ENCODE data around the gene TLR1.
"Not testable (repeated sequence)": the region's sequence is repeated elsewhere in the genome, so short reads cannot be mapped to it uniquely, and the experiment has no call there.

The TLR1 gene, protein sequence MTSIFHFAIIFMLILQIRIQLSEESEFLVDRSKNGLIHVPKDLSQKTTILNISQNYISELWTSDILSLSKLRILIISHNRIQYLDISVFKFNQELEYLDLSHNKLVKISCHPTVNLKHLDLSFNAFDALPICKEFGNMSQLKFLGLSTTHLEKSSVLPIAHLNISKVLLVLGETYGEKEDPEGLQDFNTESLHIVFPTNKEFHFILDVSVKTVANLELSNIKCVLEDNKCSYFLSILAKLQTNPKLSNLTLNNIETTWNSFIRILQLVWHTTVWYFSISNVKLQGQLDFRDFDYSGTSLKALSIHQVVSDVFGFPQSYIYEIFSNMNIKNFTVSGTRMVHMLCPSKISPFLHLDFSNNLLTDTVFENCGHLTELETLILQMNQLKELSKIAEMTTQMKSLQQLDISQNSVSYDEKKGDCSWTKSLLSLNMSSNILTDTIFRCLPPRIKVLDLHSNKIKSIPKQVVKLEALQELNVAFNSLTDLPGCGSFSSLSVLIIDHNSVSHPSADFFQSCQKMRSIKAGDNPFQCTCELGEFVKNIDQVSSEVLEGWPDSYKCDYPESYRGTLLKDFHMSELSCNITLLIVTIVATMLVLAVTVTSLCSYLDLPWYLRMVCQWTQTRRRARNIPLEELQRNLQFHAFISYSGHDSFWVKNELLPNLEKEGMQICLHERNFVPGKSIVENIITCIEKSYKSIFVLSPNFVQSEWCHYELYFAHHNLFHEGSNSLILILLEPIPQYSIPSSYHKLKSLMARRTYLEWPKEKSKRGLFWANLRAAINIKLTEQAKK

DNA sequence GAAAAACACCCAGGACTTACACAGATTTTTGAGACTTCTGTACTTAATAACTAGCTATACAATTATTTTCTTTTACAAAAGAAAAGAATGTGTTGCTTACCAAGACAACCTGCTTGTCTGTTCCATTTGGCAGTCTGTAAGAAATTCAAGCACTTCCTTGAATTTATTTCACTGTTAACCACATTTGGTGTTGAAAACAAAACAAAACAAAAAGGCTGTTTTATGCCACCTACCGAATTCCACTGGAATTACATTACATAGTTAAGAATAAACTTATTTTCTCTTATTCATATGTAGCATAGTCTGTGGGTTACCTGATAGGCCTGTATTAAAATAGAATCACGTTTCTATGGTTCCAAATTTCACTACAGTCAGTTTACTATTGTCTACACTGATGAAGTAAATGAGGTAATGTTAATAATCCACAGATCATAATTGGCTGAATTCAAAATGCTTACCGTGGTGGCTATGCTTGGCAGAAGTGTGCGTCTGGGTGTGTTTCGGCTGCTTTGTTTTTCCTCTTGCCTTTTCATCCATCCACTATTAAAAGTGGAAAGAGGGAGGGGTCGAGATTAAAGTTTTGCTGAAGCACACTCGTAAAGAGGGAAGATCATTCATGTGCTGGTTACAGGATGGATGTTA is at the start of gene TLR1:
Gene TLR1, minus strand, starts transcription at position 138 of the 642 bp plus-strand sequence. CDS start 5,960 bp downstream, outside the sequence.
- no peak for DNase-seq

DNA sequence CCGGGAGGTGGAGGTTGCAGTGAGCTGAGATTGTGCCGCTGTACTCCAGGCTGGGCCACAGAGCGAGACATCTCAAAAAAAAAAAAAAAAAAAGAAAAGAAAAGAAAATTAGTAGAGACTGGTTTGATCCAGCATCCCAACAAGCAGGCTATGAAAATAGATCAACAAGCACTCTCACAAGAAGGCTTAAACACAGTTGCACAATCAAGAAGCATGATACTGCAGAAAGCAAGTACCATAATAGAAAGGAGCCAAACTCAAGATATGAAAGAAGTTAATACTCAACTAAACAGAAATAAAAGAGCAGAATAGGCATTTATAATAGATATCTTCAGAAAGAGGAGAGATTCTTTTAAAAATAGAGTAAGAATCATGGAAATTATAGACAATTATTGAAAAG is 41.4 kb upstream of the TLR1 start:
- DNase-seq, result no peak

DNA sequence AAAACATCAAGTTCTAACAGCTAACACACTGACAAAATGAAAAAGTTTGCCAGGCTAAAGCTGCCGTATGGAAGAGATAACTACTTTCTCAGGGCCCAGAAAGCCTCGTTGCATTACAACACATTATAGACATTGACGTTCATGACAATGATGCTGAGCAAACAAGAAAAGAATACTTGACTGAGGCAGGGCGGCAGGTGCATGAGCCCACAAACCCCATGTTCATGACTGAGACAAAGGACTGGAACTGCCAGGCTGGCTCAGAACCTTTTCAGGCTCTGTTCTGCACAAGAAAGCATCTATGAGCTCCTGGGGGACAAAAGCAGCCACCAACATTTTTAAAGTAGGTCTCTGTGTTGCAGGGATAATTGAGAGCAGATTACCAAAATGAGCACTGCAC is 38.4 kb upstream of the TLR1 start:
- no peak for DNase-seq

DNA sequence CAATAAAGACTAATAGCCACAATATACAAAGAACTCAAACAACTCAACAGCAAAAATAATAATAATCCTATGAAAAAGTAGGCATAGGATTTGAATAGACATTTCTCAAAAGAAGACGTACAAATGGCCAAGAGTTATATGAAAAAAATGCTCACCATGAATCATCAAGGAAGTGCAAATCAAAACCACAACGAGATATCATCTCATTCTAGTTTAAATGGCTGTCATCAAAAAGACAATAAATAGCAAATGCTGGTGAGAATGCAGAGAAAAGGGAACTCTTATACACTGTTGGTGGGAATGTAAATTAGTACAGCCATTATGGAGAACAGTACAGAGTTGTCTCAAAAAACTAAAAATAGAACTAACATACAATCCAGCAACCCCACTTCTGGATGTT is 33.3 kb upstream of the TLR1 start:
- no peak for DNase-seq

DNA sequence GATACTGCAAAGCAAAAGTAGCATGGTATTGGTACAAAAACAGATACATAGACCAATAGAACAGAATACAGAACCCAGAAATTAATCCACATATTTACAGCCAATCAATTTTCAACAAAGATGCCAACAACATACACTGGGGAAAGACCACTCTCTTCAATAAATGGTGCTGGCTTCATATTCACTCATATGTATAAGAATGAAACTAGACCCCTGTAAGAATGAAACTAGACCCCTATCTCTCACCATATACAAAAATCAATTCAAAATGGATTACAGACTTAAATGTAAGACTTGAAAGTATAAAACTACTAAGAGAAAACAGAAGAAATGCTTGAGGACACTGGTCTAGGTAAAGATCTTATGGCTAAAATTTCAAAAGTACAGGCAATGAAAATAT is 32.7 kb upstream of the TLR1 start:
- DNase-seq, result no peak

DNA sequence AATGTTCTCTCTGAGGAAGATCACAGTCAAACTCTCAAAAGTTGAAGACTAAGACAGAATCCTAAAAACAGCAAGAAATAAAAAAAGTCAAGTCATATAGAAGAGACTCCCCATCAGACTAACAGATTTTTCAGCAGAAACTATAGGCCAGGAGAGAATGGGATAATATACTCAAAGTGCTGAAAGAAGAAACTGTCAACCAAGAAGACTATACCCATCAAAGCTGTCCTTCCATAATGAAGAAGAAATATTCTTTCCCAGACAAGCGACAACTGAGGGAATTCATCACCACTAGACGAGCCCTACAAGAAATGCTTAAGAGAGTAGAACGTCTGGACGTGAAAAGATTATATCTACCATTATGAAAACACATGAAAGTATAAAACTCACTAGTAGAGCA is 30.0 kb upstream of the TLR1 start:
- no peak for DNase-seq

DNA sequence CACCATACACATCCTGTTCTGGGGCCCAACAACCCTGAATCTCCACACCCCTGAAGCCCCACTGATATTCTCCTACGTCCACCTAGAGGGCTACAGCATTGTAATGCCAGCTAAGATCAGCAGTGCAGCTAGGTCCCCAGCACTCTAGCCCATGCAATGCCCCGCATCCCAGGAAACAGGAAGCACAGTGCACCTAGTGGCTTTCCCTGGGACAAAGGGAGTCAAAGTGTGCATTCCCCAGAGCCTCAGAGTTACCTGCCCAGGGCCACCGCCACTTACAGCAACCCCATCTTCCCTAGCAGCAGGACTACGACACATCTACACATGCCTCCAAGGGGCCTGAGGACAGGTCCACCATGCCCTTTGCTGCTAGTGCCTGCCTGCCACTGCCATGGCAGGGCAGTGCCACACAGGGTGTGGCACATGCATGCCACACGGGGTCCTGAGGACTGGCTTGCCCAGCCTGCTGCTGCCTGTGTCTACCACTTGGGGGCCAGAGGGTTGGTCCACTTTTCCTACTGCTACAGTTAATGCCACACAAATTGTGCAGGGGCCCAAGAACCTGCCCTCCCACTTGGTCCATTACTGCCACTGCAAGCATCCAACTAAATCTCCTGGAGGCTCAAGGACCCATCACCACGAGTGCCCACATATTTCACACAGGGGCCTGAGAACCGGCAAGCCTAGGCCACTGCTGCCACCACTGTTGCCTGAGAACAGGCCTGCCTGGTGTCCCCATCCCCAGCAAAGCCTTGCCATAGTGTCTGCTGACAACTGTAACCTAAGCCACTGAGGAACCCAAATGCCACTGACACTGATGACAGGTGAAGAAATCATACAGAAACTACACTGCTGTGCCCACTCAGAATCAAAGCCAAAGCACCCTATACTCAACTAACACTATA is 28.3 kb upstream of the TLR1 start:
- no peak for DNase-seq

DNA sequence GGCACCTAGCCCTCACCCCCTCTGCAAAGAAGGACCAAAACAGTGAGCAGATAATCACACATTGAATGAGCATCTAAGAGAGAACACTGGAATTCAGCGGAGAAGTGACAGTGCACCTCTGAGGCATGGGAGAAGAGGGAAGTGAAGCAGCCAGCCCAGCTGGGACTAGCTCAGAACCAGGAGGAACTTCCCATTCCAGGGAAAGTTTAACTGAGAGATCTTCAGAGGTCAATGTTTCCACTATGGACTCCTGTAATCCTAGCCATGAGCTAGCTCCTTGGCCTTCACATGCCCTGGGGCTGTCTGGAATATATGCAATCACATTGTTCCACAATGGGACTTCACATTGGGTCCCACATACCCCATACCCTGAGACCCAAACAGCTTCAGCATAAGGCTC is 27.6 kb upstream of the TLR1 start:
- DNase-seq, result no peak

DNA sequence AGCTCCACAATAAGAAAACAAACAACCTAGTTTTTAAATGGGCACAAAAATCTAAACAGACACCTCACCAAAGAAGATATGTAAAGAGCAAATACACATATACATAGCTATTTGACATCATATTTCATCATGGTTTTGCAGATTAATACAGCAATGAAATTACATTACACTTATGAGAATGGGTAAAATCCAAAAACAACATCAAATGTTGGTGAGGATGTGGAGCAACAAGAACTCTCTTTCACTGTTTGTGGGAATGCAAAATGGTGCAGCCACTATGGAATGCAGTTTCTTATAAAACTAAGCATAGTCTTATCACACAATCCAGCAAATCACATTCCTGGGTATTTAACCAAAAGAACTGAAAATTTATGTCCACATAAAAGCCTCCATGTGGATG is 27.1 kb upstream of the TLR1 start:
- DNase-seq, result no peak

DNA sequence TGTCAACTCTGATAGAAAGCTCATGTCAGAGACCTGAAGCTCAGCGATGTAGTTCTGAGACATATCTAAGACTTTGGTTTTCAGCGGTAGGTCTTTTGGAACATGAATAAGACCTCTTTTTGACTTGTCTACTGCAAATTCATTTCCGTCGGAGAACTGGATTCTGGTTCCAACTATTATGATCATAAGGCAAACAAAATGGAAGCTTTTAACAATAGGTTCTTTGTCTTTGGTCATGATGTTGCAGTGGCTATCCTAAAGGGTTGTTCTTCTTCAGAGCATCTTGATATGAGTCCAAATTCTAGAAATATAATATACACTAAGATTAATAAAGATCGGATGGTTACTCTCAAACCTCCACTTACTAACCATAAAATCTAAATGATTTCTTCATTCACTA is 24.6 kb upstream of the TLR1 start:
- DNase-seq, result no peak

DNA sequence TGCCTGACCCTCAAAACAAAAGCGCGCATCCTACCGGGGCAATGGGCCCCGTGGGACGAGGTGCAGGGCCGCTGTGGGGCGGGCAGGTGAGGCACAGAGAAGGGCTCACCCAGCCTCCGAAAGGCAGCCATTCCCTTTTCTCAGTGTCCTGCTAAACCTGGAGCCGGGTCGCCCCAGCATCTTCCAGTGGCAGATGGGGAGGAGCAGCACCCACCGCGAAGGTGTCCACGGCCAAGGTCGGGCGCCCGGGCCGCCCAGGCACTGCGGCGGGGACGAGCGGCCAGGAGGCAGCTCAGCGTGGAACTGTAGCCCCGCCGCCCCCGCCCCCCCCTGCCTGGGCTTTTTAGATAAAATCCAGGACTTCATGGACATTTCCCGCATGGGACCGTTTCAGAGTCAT is 19.2 kb upstream of the TLR1 start:
- no peak for DNase-seq

DNA sequence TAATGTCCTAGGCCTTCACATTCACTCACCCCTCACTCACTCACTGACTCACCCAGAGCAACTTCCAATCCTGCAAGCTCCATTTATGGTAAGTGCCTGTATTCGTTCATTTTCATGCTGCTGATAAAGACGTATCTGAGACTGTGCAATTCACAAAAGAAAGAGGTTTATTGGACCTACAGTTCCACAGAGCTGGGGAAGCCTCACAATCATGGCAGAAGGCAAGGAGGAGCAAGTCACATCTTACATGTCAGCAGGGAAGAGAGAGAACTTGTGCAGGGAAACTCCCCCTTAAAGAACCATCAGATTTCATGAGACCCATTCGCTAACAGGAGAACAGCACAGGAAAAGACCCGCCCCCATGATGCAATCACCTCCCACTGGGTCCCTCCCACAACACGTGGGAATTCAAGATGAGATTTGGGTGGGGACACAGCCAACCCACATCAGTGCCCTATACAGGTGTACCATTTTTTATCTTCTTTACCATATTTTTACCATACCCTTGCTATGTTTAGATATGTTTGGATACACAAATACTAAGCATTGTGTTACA is 18.2 kb upstream of the TLR1 start:
- no peak for DNase-seq

DNA sequence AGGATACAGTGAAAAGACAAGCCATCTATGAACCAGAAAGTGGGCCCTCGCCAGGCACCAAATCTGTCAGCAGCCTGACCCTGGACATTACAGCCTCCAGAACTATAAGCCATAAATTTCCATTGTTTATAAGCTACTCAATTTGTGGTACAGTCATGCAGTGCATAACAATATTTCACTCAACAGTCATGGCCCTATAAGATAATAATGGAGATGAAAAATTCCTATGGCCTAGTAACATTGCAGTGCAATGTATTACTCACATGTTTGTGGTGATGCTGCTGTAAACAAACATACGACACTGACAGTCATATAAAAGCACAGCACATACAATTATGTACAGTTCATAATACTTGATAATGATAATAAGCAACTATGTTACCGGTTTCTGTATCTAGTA is 17.1 kb upstream of the TLR1 start:
- DNase-seq, result no peak

DNA sequence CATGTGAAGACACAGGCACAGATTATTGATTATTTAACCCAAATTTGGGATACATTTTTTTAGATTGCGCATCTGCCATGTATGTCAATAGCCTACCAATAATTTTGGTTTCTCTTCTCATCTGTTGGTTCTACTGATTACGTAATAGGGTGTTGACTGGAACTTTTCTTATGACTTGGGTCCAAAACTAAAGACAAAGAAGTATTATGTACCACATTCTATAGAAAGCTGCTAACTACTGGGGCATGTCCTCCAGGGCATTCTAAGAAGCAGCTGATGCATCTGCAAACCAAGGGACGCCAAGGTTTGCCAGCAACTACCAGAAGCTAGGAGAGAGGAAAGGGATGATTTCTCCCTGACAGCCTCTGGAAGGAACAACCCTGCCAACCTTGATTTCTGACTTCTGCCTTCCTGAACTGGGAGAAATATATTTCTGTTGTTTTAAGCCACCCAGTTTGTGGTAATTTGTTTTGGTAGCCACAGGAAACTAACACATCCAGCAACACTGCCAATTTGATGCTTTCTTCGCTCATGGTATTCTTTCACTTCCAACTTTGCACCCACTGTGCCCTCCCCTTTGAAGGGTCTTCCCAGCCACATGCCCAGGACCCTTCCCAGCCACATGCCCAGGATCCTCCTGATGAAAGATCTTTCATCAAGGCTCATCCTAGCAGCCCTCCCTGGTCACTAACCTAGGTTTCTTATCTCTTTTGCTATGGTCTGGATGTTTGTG is 15.9 kb upstream of the TLR1 start:
- DNase-seq, result no peak

DNA sequence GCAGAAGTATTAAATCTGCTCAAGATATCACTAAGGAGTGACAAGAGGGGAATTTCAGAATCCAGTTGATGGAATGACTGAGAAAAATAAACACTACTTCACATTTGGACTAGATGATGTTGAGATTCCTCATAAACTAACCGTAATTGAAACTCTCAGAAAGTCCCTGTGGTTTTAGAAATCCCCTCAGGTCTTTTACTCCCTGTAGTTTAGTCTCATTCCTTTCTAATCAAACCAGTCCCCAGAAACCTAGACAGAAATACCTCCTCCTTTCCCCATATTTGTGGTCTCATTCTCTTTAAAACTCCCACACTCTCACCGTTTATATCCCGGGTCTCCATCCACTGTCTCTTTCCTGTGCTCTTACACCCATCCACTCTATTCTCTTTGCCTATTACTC is 15.0 kb upstream of the TLR1 start:
- DNase-seq, result no peak

DNA sequence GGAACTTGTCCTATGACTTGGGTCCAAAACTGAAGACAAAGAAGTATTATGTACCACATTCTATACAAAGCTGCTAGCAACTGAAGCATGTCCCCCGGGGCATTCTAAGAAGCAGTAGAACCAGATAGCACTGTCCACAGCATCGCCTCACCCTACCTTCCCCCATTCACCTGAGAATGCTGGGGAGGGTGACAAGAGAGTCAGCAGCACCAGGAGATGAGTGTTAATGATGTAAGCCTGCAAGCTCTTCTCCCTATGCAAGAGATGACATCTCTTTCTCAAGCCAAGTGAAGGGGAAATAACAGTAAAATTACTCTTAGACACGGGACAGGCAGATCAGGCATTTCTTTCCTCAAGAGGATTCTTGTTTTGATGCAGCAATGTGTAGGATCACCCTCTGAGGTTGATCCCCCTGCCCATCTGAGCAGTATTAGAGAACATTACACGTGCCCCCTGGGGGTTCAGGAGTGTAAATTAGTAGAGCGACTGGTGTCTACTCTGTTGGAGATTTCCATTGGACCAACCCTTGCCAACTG is 13.9 kb upstream of the TLR1 start:
- no peak for DNase-seq

DNA sequence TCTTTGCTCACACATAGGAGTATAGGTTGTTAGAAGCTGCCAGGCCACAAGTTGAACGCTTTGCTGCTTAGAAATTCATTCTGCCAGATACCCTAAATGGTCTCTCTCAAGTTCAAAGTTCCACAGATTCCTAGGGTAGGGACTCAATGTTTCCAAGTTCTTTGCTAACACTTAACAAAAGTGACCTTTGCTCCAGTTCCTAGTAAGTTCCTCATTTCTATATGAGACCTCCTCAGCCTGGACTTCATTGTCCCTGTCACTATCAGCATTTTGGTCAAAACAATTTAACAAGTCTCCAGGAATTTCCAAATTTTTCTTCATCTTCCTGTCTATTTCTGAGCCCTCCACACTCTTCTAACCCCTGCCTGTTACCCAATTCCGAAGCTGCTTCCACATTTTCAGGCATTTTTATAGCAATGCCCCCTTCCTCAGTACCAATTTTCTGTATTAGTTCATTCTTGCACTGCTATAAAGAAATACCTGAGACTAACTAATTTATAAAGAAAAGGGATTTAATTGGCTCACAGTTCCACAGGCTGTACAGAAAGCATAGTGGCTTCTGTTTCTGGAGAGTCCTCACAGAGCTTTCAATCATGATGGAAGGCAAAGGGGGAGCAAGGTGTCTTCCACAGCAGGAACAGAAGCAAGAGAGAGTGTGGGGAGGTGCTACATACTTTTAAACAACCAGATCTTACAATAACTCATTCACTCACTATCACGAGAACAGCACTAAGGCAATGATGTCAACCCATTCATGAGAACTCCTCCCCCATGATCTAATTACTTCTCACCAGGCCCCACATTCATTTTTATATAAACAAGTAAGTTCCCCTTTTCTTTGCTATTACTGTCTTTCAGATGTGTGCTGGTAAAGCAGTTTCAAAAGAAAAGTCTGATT is 11.5 kb upstream of the TLR1 start:
- DNase-seq, result no peak

DNA sequence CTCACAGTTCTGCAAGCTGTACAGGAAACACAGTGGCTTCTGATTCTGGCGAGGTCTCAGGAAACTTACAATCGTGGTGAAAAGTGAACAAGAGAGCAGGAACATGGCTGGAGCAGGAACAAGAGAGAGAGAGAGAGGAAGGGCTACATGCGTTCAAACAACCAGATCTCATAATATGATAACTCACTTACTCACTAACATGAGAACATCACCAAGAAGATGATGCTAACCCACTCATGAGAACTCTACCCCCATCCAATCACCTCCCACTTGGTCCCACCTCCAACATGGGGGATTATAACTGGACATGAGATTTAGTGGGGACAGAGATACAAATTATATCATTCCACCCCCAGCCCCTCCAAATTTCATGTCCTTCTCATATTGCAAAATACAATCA is 9.8 kb upstream of the TLR1 start:
- no peak for DNase-seq

DNA sequence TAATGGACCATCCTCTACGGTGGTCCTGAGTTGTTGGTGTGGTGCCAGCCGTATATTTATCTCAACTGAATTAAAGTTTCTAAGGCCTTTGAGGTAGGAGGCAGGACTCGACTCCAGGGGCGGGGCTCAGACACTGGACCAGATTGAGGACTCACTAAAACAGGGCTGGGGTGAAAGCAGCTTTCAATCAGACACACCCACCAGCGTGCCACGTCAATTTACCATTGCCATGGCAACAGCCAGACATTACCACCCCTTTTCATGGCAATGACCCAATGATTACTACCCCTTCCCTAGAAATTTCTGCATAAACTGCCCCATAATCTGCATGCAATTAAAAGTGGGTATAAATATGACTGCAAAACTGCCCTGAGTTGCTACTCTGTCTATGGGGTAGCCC is 6.7 kb upstream of the TLR1 start:
- no peak for DNase-seq

DNA sequence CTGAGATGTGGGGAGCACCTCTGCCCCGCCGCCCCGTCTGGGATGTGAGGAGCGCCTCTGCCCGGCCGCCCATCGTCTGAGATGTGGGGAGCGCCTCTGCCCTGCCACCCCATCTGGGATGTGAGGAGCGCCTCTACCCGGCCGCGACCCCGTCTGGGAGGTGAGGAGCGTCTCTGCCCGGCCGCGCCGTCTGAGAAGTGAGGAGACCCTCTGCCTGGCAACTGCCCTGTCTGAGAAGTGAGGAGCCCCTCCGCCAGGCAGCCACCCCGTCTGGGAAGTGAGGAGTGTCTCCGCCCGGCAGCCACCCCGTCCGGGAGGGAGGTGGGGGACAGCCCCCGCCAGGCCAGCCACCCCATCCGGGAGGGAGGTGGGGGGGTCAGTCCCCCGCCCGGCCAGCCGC is 2.9 kb upstream of the TLR1 start:
- DNase-seq, result not testable (repeated sequence)

Data from activated naive CD4-positive, alpha-beta T cell (primary cell).